GM12892 (cell line): ENCODE data around the gene AGK.

Experiments used
- POLR2AphosphoS5 ChIP-seq: IDR thresholded peaks from 2 replicates; pipeline ENCODE4 v1.6.1; 2011; ENCODE audit warnings: low read depth, low read length, control low read depth
- TAF1 ChIP-seq: IDR thresholded peaks from 2 replicates; pipeline ENCODE4 v1.6.1; 2011; ENCODE audit warnings: low read depth, mild to moderate bottlenecking, control low read depth, low read length, borderline replicate concordance

- no peak for TF ChIP-seq POLR2AphosphoS5
- no peak for TF ChIP-seq TAF1
Observed at GRCh38 chr7:141501451-141501850, 49.8 kb upstream of the AGK start.
